Activated CD8-positive, alpha-beta memory T cell treated with anti-CD3 and anti-CD28 coated beads for 48 hours (primary cell): ENCODE results near the gene TPM1.

Experiments
- DNase-seq, 3 experiments: peaks; one replicate each; pipeline ENCODE4 v3.0.0-alpha.2; 2020; ENCODE audit warnings: low read depth in 2 of 3, low spot score in 2 of 3

TPM1 gene

GRCh38 chr15:63054281-63054683 is 11.7 kb downstream of the TPM1 start:
- DNase-seq, result no peak

DNA sequence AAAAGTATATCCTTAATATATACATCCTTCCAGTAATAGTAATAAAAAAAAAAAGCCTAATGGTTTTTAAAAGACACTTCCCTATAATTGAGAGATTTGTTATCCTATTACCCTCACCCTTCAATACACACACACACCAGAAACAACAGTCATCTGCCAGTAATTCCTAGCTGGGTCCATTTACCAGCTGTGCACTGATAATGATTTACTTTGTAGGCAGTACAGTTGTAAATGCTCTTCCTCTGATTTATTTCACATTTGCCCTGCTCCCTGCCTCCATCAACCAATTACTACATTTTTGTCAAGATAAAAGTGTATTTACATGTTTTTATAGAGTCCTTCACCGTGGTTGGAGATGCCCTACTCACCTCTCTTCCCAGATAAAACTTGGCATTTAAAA is 12.4 kb downstream of the TPM1 start:
- no peak for DNase-seq

DNA sequence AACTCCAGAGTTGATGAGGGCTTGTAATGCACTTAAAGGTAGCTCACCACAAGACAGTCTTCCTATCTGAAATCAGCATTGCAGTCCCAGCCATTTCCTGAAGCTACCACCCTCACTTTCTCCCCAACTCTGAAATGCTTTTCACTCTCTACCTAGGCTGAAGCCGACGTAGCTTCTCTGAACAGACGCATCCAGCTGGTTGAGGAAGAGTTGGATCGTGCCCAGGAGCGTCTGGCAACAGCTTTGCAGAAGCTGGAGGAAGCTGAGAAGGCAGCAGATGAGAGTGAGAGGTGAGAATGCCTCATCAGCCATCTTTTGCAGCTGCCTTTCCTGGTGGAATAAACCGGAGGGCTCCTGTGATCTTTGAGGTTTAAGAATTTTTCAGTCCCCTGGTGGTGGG is 14.3 kb downstream of the TPM1 start:
- DNase-seq, result no peak

DNA sequence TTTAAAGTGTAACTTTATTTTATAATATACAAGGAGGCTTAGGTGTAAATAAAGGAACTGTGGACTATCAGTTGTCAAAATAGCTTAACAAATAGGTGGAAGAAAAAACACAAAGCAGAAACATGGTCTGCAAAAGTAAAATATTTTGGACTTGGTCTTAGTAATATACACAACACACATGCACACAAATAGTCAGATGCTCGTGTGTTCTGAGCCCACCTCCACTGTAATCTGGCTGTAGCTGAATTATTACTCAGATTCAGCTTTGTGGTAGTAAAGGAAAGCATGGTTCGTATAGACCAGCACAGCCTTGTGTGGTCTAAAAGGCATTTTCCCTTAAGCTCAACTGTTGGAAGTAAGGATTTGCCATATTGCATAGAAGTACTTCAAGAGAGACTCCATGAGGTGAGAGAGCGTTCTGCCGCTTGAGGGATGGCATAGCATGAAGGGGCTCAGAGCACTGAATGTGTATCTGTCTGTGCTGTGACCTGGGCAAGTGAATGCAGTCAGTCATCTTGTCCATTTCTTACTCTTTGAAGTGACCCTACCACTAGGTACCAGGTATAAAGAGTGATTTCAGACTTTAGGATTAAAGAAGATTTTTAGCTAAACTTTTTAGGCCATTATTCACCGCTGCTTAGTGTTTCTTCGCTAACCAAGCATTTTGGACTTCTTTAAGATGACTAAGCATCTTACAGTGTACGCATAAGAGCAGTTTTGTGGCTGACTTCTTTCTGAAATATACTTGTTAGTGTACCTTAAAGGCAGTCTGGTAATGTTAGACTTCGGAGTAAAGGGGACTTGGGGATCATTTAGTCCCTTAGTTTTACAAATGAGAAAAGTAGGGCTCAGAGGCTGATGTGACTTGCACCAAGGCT is 15.2 kb downstream of the TPM1 start:
- DNase-seq, result no peak

- no peak for DNase-seq
Measured at GRCh38 chr15:63059075-63059474, 16.5 kb downstream of the TPM1 start.

- no peak for DNase-seq
Measured at GRCh38 chr15:63059573-63060216, 17.1 kb downstream of the TPM1 start.

DNA sequence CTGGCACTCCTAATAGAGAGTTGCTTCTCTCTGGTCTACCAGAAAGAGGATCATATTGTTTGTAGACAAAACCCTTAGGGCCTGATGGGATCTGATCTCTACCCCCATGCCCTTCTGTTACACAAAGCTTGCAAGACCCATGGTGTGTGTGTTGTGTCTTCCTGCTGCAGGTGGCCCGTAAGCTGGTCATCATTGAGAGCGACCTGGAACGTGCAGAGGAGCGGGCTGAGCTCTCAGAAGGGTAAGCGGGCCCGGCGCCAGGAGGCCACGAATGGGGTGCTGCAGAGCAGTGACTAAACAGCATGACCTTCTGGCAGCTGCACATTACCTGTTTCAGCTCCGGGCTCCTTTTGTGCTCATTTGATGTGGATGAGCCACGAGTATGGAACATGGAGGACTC is 18.2 kb downstream of the TPM1 start:
- DNase-seq, result no peak

DNA sequence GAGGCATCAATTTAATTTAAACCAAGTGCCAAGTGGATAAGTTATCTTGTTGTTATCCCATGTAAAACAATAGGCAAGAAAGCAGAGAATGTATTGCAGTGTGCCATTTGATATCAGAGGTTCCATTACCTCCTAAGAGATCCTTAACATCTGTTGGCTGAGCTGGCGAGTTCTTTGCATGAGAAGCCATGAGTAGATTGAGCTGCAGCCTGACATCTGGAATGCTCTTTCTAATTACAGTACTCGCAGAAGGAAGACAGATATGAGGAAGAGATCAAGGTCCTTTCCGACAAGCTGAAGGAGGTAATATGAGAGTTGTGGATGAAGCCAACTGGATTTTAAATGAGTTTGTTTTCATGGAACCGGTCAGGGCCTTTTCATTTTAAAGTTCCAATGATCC is 19.4 kb downstream of the TPM1 start:
- no peak for DNase-seq

DNA sequence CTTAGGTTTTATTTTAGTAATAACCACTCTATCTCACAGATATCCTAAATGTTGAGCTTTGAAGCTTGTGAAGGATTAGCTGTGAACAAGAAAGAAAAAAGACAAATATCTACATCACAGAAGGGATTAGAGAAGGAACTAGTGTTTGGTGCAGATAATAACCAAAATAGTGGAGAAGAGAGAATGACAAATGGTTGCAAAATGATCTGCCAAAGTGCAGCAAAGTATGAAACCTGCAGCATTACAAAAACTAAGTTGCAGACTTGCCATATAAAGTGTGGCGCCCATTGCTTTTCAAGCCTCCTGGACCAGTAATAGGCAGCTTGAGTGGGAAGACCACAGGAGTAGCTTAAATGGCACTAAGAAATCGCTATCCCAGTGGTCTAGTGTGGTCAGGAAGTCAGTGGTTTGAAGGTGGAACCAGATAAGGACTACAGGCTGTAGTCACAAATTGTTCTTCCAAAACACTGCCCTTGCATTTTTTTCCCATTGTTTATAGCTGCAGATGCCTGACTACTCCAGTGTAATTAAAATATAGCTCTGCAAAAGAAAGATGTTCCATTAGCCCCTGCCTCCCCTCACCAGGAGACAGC is 20.7 kb downstream of the TPM1 start:
- DNase-seq, result no peak

DNA sequence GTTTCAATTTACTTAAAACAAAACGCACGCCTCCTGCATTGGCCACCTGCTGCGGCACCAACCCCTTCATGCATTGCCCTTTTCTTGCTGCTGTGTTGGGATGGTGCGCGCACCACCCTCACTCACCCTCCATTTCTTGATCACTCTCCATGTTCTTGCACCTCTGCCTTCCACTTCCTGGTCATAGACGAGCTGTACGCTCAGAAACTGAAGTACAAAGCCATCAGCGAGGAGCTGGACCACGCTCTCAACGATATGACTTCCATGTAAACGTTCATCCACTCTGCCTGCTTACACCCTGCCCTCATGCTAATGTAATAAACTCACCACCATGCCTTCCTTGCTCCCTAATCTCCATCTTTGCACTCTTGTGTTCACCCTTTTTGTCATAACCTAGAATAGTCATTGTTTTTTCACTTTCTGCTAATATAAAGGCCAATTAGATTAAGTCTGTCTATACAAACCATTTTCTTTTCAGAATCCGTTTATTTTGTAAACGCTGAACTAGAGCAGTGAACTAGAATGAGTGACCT is 21.4 kb downstream of the TPM1 start:
- no peak for DNase-seq

DNA sequence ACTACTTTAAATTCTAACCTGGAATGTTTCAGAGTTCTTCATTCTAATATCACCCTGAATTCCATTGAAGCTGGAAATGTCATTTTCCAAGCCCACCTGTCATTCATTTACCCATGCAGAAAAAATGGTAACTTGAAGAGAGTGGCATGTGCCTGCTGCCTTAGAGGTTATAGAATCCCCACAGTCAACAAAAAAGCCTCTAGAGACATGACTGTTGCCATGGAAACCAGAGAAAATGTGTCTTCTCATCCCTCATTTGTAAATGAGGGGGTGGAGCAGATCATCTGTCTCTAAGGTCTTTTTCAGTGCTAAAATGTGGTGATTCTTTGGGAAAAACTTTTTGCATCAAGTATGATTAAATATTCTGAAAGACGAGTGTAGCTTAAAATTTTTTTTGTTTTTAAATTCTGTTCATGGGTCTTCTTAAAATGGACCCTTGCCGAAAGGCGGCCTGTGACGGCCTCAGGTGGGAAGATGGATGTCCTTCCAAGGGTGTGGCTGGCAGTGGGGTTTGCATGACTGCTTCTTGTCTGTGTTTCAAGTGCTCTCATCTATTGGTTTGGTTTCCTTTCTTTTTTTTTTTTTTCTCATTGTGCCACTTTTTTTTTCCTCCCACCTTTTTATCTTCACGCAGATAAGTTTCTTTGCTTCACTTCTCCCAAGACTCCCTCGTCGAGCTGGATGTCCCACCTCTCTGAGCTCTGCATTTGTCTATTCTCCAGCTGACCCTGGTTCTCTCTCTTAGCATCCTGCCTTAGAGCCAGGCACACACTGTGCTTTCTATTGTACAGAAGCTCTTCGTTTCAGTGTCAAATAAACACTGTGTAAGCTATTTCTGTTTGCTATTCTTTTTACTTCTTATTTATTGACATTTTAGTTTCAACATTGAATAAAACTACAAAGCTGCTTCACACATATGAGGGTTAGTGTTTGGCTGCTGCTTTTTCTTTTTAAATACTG is 23.0 kb downstream of the TPM1 start:
- DNase-seq, result no peak

DNA sequence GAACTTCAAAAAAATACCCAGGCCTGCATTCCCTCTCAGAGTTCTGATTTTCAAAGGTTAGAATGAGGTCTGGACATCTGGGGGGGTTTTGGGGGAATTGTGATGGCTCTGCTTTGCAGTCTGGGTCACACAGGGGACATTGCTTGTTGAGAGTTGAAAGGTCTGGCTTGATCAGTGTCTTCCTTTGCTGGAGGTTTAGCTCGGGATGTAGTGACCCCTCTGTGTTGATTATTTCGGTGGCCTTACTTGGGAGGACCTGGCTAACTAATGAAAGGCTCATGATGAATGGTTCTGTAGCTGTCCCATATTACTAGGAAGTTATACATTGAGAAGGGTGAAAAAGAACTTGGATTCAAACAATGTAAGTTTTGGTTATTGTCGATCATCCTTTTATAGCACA is 23.7 kb downstream of the TPM1 start:
- no peak for DNase-seq

GRCh38 chr15:63067306-63067705 is 24.8 kb downstream of the TPM1 start:
- no peak for DNase-seq

- no peak for DNase-seq
Measured at GRCh38 chr15:63067976-63068743, 25.6 kb downstream of the TPM1 start.

- DNase-seq, result no peak
Measured at GRCh38 chr15:63069616-63070090, 27.1 kb downstream of the TPM1 start.

DNA sequence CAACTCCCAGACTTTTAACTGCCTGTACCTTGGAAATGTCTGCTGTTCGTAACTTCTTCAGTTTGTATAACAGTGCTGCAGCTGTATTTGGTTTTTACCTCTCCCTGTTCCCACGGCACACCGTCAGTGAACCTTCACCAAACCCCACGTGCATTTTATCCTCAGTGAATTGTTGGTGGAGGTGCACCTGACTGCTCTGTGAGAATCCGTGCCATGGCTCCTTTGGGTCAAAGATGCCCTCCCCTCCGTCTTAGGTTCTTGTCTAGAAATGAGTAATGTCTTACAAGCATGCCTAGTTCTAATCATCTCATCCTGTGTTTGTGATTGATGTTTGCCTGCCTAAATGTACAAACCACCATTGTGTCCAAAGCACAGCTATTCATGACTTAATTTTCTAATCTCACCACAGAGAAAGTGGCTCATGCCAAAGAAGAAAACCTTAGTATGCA is 28.2 kb downstream of the TPM1 start:
- no peak for DNase-seq

- DNase-seq, result no peak
Measured at GRCh38 chr15:63071288-63071909, 28.9 kb downstream of the TPM1 start.

- no peak for DNase-seq
Measured at GRCh38 chr15:63072023-63072650, 29.6 kb downstream of the TPM1 start.

DNA sequence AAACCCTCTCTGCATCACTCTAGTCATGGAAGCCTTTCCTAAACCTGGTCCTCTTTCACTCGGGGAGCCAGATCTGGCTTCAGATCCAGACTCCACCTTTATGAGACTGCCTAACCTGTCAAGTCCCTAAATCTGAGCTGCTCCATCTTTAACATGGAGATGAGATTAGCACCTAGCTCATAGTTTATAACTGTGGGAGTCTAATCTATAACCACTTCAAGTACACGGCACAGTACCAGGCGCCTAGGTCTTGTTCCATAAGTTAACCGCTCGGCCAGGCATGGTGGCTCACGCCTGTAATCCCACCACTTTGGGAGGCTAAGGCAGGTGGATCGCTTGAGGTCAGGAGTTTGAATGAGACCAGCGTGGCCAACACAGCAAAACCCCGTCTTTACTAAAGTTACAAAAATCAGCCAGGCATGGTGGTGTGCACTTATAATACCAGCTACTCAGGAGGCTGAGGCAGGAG is 30.3 kb downstream of the TPM1 start:
- no peak for DNase-seq
